GM23338 (cell line): ENCODE data around the gene TTLL3.

Experiments
- EZH2 ChIP-seq: fragments of 200-600 bp; sonication (generic); IDR thresholded peaks from one replicate; pipeline ENCODE4 v1.8.0; 2017; ENCODE audit warnings: antibody characterized with exemption, mild to moderate bottlenecking, low read depth; ENCODE audit not compliant: unreplicated experiment
- EZH2phosphoT487 ChIP-seq: fragments of 200-600 bp; sonication (generic); IDR thresholded peaks from one replicate; pipeline ENCODE4 v1.8.1; 2018; ENCODE audit warnings: antibody characterized with exemption; ENCODE audit not compliant: unreplicated experiment
- POLR2AphosphoS5 ChIP-seq: IDR thresholded peaks from 2 replicates; pipeline ENCODE4 v1.6.1; 2016; ENCODE audit warnings: antibody characterized with exemption, low read depth
- STAT1 ChIP-seq: IDR thresholded peaks from one replicate; pipeline ENCODE4 v1.6.1; 2016; ENCODE audit warnings: antibody characterized with exemption; ENCODE audit not compliant: unreplicated experiment
- ZNF114 ChIP-seq: fragments of 250-450 bp; sonication (Bioruptor Pico); IDR thresholded peaks from 2 replicates; pipeline ENCODE4 v1.5.0; 2020; ENCODE audit warnings: mild to moderate bottlenecking, moderate library complexity
- TF ChIP-seq, protein P1 (sequence below), 2 experiments: fragments of 200-600 bp in 1 of 2; sonication (generic) in 1 of 2; conservative IDR thresholded peaks; 2 replicates each; pipeline versions ENCODE4 v1.5.1 to v1.6.1; 2016 to 2017; ENCODE audit warnings: antibody characterized with exemption in 2 of 2, low read depth in 2 of 2, mild to moderate bottlenecking in 2 of 2, moderate library complexity in 1 of 2
- TF ChIP-seq, protein P2 (sequence below): IDR thresholded peaks from one replicate; pipeline ENCODE4 v1.6.1; 2018; ENCODE audit warnings: antibody characterized with exemption; ENCODE audit not compliant: unreplicated experiment

DNA sequence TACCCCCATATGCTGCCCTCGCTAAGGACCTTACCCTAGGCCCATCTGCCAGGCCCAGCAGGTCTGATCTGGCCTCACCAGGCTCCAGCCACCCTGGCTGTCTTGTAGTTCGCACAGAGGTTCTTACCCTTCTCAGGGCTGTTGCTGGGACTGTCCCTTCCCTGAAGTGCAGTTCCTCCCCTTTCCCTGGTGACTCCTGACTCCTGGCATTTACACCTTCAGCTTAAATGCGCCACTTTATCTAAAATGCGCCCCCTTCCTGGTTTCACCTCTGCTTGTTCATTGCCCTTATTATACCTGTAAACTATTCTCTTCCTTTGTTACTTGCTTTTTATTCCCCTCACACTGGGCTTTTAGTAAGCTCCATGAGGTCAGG lies 835 bp upstream of the TTLL3 start:
- TF ChIP-seq, protein P1, sequence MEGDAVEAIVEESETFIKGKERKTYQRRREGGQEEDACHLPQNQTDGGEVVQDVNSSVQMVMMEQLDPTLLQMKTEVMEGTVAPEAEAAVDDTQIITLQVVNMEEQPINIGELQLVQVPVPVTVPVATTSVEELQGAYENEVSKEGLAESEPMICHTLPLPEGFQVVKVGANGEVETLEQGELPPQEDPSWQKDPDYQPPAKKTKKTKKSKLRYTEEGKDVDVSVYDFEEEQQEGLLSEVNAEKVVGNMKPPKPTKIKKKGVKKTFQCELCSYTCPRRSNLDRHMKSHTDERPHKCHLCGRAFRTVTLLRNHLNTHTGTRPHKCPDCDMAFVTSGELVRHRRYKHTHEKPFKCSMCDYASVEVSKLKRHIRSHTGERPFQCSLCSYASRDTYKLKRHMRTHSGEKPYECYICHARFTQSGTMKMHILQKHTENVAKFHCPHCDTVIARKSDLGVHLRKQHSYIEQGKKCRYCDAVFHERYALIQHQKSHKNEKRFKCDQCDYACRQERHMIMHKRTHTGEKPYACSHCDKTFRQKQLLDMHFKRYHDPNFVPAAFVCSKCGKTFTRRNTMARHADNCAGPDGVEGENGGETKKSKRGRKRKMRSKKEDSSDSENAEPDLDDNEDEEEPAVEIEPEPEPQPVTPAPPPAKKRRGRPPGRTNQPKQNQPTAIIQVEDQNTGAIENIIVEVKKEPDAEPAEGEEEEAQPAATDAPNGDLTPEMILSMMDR (conservative IDR thresholded peaks at IDR 0.05; ENCODE audit: low read depth in 2 of 2): no peak
- TF ChIP-seq STAT1 (no peak), POLR2AphosphoS5 (no peak), EZH2 (no peak), ZNF114 (no peak), EZH2phosphoT487 (no peak)
- TF ChIP-seq, protein P2, sequence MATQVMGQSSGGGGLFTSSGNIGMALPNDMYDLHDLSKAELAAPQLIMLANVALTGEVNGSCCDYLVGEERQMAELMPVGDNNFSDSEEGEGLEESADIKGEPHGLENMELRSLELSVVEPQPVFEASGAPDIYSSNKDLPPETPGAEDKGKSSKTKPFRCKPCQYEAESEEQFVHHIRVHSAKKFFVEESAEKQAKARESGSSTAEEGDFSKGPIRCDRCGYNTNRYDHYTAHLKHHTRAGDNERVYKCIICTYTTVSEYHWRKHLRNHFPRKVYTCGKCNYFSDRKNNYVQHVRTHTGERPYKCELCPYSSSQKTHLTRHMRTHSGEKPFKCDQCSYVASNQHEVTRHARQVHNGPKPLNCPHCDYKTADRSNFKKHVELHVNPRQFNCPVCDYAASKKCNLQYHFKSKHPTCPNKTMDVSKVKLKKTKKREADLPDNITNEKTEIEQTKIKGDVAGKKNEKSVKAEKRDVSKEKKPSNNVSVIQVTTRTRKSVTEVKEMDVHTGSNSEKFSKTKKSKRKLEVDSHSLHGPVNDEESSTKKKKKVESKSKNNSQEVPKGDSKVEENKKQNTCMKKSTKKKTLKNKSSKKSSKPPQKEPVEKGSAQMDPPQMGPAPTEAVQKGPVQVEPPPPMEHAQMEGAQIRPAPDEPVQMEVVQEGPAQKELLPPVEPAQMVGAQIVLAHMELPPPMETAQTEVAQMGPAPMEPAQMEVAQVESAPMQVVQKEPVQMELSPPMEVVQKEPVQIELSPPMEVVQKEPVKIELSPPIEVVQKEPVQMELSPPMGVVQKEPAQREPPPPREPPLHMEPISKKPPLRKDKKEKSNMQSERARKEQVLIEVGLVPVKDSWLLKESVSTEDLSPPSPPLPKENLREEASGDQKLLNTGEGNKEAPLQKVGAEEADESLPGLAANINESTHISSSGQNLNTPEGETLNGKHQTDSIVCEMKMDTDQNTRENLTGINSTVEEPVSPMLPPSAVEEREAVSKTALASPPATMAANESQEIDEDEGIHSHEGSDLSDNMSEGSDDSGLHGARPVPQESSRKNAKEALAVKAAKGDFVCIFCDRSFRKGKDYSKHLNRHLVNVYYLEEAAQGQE: no peak
